GM19324 (cell line): Measurements from ENCODE around the gene REC8.
A peak's percentile ranks its signal among the peaks of the same experiment; 100 is the strongest.

ENCODE experiments used
- ATAC-seq: cut with Tn5 transposase; IDR thresholded peaks from one replicate; pipeline ENCODE4 v1.9.1; 2021; ENCODE audit warnings: mild to moderate bottlenecking, moderate library complexity; ENCODE audit not compliant: unreplicated experiment, low FRiP score

REC8 gene, protein sequence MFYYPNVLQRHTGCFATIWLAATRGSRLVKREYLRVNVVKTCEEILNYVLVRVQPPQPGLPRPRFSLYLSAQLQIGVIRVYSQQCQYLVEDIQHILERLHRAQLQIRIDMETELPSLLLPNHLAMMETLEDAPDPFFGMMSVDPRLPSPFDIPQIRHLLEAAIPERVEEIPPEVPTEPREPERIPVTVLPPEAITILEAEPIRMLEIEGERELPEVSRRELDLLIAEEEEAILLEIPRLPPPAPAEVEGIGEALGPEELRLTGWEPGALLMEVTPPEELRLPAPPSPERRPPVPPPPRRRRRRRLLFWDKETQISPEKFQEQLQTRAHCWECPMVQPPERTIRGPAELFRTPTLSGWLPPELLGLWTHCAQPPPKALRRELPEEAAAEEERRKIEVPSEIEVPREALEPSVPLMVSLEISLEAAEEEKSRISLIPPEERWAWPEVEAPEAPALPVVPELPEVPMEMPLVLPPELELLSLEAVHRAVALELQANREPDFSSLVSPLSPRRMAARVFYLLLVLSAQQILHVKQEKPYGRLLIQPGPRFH

DNA sequence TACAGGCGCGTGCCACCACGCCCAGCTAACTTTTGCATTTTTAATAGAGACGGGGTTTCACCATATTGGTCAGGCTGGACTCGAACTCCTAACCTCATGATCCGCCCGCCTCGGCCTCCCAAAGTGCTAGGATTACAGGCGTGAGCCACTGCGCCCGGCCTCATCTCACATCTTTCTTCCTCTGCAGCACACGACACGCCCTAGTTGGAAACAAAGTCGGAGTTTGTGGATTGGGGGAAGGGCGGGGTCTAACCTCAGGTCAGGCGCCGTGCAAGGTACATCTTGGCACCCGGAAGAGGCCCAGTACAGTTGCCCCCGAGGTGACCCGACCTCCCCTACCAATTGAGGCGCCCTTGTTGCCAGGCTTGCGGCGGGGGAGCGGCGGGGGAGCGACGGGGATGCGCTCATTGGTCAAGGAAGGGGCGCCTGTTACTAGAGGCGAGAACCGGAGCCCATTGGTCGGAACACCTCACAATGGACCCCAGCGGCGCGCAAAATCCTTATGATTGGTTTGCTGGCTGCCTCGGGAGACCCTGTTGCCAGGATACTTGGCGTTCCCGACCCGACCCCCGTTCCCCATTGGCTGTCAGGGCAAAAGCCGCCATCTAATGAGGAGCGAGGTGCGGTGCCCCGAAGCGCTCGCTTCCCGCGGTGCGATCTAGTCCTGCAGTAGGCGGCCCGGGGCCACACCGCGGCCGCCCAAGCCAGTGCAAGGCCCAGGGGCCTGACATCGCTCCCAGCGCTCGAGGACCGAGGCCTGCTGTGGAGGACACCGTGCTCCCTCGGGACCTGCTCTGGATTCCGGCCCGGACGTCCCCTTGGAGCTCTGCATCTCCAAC lies at the start of gene REC8:
TSS of gene REC8 (plus strand) at position 659 of the 839 bp plus-strand sequence. CDS start 473 bp downstream, outside the sequence.
- peak; percentile 83 for ATAC-seq

DNA sequence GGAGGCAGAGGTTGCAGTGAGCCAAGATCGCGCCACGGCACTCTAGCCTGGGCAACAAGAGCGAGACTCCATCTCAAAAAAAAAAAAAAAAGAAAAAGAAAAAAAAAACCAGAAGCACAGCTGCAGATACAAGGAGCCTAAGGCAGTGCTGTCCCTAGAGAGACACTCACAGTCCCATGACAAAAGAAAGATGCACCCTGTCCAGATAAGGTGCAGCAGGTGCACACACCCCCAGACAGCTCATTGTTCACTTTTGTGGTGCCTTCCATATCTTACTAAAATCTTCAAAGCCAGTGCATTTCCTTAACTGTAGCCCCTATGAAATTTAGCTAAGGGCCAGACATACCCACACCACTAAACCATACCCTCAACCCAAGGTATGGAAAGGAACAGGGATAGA lies 49.5 kb upstream of the REC8 start:
- no peak for ATAC-seq

DNA sequence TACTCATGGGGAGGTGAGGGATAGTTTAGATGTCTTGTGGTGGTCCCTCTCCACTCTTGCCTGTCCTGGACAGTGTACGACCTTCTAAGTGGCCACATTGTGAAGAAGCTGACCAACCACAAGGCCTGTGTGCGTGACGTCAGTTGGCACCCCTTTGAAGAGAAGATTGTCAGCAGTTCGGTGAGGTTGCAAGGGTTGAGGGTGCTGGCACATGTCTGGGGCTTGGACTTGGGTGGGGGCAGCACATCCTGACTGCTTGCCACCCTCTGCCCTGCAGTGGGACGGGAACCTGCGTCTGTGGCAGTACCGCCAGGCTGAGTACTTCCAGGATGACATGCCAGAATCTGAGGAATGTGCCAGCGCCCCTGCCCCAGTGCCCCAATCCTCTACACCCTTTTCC lies 49.0 kb upstream of the REC8 start:
- ATAC-seq = no peak

DNA sequence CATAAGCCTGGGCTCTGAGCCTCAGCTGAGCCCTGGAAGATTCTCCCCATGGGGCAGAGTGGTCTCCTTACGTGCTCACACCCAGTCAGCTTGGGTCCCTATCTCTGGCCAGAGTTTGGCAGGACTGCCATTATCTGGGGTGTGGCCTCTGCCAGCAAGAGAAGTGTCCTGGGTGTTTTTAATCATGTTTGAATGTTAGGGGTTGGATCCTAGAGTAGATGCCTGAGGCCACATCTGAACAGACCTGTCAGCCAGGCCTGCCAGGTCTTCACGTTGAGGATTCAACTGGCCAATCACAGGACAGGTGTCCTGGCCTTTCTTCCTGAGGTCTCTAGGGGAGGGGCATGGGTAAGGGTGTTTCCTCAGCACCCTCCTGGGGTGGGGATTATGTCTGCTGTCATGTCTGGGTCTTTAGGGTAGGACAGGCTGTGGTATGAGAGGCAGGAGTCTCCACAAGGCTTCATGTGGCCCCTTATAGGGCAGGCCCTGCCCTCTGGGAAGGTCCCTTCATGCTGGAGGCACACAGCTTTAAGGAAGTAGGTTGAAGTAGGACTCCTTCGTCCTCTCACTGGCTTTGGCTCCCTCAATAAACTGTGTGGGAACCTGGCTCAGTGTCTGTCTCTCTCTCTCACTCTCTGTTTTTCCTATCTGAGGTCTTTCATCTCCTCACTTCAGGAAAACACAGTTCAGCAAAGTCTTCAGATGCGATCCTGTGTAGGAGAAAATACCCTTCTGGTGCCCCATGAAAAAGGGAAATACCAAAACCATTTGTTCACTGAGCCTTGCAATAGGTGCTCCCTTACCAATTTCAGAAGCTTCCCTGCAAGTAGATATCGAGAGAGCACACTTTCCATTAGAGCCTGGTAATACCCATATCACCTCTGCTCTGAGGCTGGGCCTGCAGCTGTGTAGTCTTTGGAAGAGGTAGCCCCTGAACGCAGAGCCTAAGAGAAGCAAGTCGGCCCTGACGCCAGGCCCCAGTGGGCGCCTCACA lies 48.2 kb upstream of the REC8 start:
- ATAC-seq = no peak

DNA sequence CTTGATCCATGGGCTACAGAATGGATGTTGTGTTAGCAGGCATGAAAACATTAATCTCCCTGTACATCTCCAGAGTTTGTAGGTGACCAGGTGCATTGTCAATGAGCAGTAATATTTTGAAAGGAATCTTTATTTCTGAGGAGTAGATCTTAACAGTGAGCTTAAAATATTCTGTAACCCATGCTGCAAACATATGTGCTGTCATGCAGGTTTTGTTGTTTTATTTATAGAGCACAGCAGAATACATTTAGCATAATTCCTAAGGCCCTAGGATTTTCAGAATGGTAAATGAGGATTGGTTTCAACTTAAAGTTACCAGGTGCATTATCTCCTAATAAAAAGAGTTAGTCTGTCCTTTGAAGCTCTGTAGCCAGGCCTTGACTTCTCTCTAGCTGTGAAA lies 44.9 kb upstream of the REC8 start:
- no peak for ATAC-seq

DNA sequence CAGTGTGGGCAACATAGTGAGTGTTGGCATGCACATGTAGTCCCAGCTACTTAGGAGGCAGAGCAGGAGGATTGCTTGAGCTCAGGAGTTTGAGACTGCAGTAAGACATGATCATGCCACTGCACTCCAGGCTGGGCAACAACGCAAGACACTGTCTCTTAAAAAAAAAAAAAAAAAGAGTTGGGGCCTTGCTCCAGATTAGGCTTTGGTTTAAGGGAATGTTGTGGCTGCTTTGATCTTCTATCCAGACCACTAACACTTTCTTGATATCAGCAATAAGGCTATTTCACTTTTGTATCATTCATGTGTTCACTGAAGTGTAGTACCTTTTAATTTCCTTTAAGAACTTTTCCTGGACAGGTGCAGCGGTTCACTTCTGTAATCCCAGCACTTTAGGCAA lies 44.2 kb upstream of the REC8 start:
- ATAC-seq = no peak

DNA sequence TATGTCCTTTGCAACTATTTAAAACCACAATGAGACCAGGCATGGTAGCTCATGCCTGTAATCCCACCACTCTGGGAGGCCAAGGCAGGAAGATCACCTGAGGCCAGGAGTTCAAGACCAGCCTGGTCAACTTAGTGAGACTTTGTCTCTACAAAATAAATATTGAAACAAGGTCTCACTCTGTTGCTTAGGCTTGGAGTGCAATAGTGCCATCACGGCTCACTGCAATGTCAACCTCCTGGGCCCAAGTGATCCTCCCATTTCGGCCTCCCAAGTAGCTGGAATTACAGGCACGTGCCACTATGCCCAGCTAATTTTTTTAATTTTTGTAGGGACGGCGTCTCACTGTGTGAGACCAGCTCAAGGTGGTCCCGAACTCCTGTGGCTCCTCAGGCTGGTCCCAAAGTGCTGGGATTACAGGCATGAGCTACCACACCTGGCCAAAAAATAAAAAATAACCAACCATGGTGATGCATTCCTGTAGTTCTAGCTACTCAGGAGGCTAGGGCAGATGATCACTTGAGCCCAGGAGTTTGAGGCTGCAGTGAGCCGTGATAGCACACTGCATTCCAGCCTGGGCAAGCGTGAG lies 42.4 kb upstream of the REC8 start:
- no peak for ATAC-seq

DNA sequence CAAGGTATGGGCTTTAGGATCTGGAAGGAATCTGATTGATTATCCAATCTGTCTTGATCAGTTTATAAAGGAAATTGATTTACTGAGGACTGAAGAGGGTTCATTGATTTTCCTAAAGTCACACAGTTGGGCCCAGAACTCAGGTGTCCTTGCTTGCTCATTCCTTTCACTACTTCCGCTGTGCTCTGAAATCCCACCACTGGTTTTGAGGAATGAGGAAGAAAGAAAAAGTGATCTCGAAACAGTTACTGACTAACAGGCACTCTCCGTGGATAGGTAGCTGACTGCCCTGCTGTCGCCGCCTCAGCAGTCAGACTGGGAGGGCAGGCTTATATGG lies 41.5 kb upstream of the REC8 start, which contains the start of gene FITM1:
TSS of gene FITM1 (plus strand) at position 280 of the 337 bp plus-strand sequence. CDS start 905 bp downstream, outside the sequence.
- ATAC-seq = no peak

DNA sequence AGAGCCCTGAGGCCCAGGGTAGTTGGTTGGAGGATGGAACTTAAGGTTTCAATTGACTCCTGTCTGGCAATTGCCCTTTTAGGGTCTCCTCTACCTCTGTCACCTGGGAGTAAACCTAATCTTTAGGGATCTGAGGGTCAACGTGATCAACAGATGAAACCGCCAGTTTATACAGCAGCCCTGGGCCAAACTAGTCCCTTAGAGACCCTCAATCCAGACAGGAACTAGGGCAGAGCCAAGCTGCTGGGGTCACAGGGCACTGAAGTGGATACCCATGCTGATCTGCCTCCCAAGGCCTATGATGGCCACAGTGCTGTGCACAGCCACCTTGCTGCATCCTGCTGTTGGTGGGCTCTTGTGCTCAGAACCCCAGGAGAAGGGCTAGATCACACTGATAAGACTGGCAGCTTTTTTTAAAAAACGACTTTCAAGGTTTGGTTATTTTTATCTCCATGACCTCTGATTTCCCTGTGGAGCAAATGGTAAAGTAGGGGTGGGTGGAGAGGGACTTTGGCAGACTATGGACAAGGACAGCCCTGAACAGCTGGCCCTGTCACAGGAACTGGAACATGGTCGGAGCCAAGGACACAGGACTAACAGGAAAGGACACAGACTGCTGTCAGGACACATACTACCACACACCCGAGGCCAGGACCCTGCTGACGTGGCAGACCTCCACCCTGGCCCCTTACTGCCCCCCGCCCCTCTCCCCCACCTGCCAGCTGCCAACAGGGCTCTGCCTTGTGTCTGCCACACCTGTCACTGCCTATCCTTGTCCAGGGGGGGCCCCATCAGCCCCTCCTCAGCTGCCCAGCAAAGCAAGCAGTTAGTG lies 40.9 kb upstream of the REC8 start:
- no peak for ATAC-seq

DNA sequence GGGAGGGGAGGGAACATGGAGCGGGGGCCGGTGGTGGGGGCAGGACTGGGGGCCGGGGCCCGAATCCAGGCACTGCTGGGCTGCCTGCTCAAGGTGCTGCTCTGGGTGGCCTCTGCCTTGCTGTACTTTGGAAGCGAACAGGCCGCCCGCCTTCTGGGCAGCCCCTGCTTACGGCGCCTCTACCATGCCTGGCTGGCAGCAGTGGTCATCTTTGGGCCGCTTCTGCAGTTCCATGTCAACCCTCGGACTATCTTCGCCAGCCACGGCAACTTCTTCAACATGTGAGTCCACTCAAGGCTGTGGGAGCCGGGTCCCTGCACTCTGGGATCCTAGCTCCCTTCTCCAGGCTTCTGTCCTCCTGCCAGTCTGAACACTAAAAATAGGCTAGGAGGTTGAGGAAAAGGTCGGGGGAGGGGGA lies 40.3 kb upstream of the REC8 start:
- no peak for ATAC-seq

DNA sequence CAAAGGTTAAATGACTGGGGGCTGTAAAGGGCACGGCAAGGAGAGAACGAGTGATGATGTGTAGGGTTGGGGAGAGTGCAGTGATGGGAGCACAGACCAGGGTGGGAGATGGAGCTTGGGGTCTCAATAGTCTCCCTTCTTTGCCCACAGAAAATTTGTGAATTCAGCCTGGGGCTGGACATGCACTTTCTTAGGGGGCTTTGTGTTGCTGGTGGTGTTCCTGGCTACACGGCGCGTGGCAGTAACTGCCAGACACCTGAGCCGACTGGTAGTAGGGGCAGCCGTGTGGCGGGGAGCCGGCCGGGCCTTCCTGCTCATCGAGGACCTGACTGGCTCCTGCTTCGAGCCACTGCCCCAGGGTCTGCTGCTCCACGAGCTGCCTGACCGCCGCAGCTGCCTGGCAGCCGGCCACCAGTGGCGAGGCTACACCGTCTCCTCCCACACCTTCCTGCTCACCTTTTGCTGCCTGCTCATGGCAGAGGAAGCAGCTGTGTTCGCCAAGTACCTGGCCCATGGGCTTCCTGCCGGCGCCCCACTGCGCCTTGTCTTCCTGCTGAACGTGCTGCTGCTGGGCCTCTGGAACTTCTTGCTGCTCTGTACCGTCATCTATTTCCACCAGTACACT lies 39.7 kb upstream of the REC8 start:
- ATAC-seq = no peak

DNA sequence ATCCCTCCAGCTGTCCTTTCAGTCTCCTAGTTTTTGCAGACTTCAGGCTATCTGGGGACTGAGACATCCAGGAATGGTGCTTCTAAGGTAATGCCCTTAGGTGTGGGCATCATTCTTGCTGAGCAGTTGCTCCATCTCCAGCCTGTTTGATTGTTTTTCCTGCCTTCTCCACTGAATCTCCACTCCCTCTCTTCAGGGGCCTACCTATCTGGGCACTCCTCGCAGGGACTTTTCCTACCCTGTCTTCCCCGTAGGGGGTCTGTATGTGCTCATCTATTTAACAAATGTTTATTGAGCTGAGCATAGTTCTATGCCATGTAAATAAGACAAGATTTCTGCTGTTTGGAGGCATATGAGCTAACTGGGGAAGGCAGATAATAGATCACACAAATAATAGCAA lies 38.9 kb upstream of the REC8 start:
- ATAC-seq = no peak

DNA sequence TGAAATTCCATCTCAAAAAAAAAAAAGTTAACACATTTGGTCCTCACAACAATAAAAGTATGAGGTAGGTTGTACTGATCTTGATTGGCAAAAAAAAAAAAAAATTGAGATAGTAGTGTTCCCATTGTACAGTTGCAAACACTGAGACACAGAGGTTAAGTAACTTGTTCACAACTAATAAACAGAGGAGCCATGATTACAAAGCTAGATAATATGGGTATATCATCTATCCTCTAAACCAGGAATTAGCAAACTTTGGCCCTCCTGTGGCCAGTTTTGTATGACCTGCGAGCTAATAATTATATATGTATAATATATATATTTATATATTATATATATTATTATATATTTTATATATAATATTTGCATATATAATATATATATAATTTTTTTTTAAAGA lies 38.1 kb upstream of the REC8 start:
- no peak for ATAC-seq

DNA sequence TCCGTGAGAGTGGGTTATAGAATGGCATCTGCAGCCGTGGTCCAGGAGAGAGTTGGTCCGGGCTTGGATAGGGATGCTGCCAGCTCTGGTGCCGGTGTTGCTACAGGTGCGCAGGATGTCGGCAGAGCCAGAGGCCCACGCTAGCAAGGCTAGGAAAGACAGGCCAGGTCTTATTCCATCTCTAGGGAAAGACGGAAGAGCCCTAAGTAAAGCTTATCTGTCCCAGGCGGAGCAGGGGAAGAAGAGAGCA lies 36.4 kb upstream of the REC8 start:
- no peak for ATAC-seq

DNA sequence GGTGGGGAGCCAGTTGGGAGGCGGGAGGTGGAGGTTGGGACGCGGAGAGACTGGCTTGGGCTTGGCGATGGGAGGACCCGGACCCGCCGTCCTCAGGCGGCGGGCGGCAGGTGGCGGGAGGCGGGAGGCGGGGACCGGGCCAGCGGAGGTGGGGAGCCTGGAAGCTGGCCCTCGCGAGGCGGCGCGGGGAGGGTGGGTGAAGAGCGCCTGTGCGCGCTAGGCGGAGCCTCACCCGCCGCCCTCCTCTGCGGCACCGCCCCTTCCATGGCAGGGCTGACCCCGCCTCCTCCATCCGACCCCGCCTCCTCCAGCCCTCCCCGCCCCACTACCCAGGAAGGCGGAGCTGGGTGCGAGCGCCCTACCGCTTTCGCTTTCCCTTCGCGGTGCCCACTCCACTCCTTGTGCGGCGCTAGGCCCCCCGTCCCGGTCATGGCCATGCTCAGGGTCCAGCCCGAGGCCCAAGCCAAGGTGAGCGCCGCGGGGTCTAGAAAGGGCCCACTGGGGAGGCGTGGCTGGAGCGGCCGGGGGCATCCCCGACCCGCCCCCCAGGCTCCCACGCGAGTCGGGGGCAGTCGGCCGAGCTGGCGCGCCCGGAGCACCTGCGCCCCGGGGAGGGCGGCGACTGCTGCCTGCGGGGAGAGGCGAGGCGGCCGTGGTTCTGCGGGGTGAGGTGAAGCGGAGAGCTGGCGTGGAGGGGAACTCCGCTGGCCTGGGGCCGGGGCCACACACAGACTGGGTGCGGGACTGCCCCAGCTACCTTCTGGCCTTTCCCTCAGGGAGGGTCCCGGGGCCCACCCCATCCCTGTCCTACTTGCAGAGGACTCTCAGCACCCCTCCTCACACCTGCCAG lies 35.8 kb upstream of the REC8 start, which contains the start of gene PSME1:
TSS of gene PSME1 (plus strand) at position 361 of the 850 bp plus-strand sequence. CDS start at position 430, 69 bp downstream.
- peak; percentile 93 for ATAC-seq

DNA sequence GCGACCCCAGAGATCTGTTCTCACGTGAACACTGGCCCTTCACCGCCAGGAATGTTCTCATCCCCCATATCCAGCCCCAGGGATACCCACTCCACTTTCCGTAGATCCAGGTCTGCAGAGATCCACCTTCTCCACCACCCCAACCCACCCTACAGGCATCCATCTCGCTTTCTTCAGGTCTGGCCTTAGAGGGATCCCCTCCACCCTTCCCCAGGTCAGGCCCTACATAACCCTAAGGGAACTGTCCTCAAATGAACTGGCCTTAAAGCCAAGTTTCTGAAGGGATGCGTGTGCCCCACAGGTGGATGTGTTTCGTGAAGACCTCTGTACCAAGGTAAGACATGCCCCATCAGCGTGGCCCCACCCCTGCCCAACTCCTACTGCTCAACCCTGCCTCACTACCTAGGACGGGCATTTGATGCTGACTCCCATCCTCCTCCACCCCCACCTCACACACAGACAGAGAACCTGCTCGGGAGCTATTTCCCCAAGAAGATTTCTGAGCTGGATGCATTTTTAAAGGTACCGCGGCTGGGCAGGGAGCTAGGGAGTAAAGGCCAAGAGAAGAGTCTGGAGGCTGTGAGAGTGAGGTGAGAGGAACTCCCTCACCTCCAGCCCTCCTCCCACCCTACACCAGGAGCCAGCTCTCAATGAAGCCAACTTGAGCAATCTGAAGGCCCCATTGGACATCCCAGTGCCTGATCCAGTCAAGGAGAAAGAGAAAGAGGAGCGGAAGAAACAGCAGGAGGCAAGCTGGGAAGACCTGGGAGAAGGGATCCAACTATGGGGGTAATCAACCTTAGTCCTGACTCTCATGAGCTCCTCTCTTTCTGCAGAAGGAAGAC lies 35.0 kb upstream of the REC8 start:
- no peak for ATAC-seq
